Lower leg skin (tissue), 4 donors: ENCODE data around the gene LILRB5. TPM values are rescaled to one million over a fixed set of nuclear protein-coding genes. Genes with fewer than 3 reads are reported as not detected.
"Not testable (repeated sequence)": the region's sequence is repeated elsewhere in the genome, so short reads cannot be mapped to it uniquely, and the experiment has no call there.

Source experiments
- DNase-seq, 2 donors: peaks; one replicate each; pipeline ENCODE4 v3.0.0-alpha.2; 2019; ENCODE audit warnings: low spot score in 2 of 2
- H3K4me3 ChIP-seq: fragments of 200-600 bp; sonication (generic); 2 replicates; pipeline ENCODE4 v1.5.1; 2017; ENCODE audit warnings: mild to moderate bottlenecking, low read depth; ENCODE audit not compliant: poor library complexity, severe bottlenecking
- CTCF ChIP-seq, 3 donors: fragments of 450-650 bp; IDR thresholded peaks; one replicate each; pipeline ENCODE4 v1.5.1; 2016; ENCODE audit warnings: antibody characterized with exemption in 3 of 3, mild to moderate bottlenecking in 3 of 3, moderate library complexity in 2 of 3
- POLR2A ChIP-seq, 2 donors: fragments of 450-650 bp; IDR thresholded peaks; one replicate each; pipeline ENCODE4 v1.6.1; 2016 to 2017; ENCODE audit warnings: antibody characterized with exemption in 2 of 2, mild to moderate bottlenecking in 1 of 2, moderate library complexity in 1 of 2
- WGBS, 2 donors: methylation state at CpG; one replicate each; pipeline ENCODE4 v1.1.5; 2018; 5-methylcytosine and 5-hydroxymethylcytosine counted together
- intact Hi-C: fragments of 100-400 bp; cut with DNase I; formaldehyde crosslinking; loops from one replicate; pipeline ENCODE4 v1.15.0; 2023; ENCODE audit warnings: low total_unique reads
- total RNA-seq, 4 donors: library from RNA; depleted of rRNA; stranded (reverse); fragments of >200 nt; gene quantifications; one replicate each; pipeline ENCODE4 v1.1.0, GENCODE V29; 2016

The LILRB5 gene
- total RNA-seq, 4 donors from 2014 or later, result 2.5 to 4.9 (median 4.1) TPM

GRCh38 chr19:54245936-54246335, 11.1 kb downstream of the LILRB5 start:
- H3K4me3 ChIP-seq, result no peak overlapping the region
- 61 to 72% methylated on average over 3 of the region's 3 CpGs for WGBS, 2 donors
- TF ChIP-seq POLR2A (IDR thresholded peaks at IDR 0.05) (no peak), CTCF (IDR thresholded peaks at IDR 0.05) (no peak)
- DNase-seq, result no peak
- intact Hi-C loops, result no loop called here

- intact Hi-C loops, DNase-seq, H3K4me3 ChIP-seq: not testable (repeated sequence)
- WGBS, 2 donors, result no CpG with 5 or more reads among the region's 8 CpGs
Observed at GRCh38 chr19:54243809-54244208, 13.3 kb downstream of the LILRB5 start.

GRCh38 chr19:54242646-54243045, 14.4 kb downstream of the LILRB5 start, which contains the start of gene LILRA6:
Gene LILRA6, minus strand, starts transcription at chr19:54242790.
- DNase-seq, H3K4me3 ChIP-seq, intact Hi-C loops: not testable (repeated sequence)
- WGBS, 2 donors, result no CpG with 5 or more reads among the region's 6 CpGs

GRCh38 chr19:54242234-54242633, 14.8 kb downstream of the LILRB5 start:
- intact Hi-C loops, H3K4me3 ChIP-seq, DNase-seq: not testable (repeated sequence)
- WGBS, 2 donors, result 50% methylated on average over 3 of the region's 4 CpGs; no CpG with 5 or more reads in 1 of the 2 donors

- intact Hi-C loops, H3K4me3 ChIP-seq: not testable (repeated sequence)
- 56 to 68% methylated on average over 10 to 13 of the region's 22 CpGs for WGBS, 2 donors
- peak in 1 of 2 donors; percentile 66 for DNase-seq
Observed at GRCh38 chr19:54240372-54241336, 16.4 kb downstream of the LILRB5 start.

GRCh38 chr19:54239491-54240371, 17.3 kb downstream of the LILRB5 start:
- 56% methylated on average over 5 to 14 of the region's 21 CpGs for WGBS, 2 donors
- H3K4me3 ChIP-seq, intact Hi-C loops: not testable (repeated sequence)
- peak in 1 of 2 donors; percentile 81 for DNase-seq

- DNase-seq, result no peak
- TF ChIP-seq CTCF (IDR thresholded peaks at IDR 0.05), result no peak
- TF ChIP-seq POLR2A (IDR thresholded peaks at IDR 0.05), result no peak
- H3K4me3 ChIP-seq, result no peak overlapping the region
- intact Hi-C loops, result loop anchor here (5.0 kb wide), 1 partner anchor 67 kb away; no protein-coding TSS in a partner anchor
- WGBS, 2 donors, result 81 to 87% methylated on average over 5 of the region's 5 CpGs
Observed at GRCh38 chr19:54233941-54234340, 23.1 kb downstream of the LILRB5 start.
